SH-SY5Y (cell line): ENCODE data around the gene KIF18B.

Experiments
- GATA2 ChIP-seq: IDR thresholded peaks from 2 replicates; pipeline ENCODE4 v1.6.1; 2011; ENCODE audit warnings: mild to moderate bottlenecking, low read depth, low read length
- GATA3 ChIP-seq: IDR thresholded peaks from 2 replicates; pipeline ENCODE4 v1.6.1; 2011; ENCODE audit warnings: low read depth, mild to moderate bottlenecking, low read length, moderate library complexity

- TF ChIP-seq GATA3 (no peak), GATA2 (no peak)
Observed at GRCh38 chr17:44934745-44935105, 12.8 kb downstream of the KIF18B start.
